A673 (cell line): ENCODE results near the gene VAV2.

ENCODE experiments used
- EZH2 ChIP-seq: fragments of 200-600 bp; sonication (generic); IDR thresholded peaks from 2 replicates; pipeline ENCODE4 v1.6.1; 2017; ENCODE audit warnings: borderline replicate concordance, low read depth, mild to moderate bottlenecking, mixed read lengths, antibody characterized with exemption, low read length; ENCODE audit not compliant: poor library complexity, severe bottlenecking
- TF ChIP-seq, protein P1 (sequence below): fragments of 300-800, 200-600 bp; sonication (generic); conservative IDR thresholded peaks from 2 replicates; pipeline ENCODE4 v1.5.1; 2017; ENCODE audit warnings: low read depth, mild to moderate bottlenecking, antibody characterized with exemption, low read length, moderate library complexity, mixed read lengths

DNA sequence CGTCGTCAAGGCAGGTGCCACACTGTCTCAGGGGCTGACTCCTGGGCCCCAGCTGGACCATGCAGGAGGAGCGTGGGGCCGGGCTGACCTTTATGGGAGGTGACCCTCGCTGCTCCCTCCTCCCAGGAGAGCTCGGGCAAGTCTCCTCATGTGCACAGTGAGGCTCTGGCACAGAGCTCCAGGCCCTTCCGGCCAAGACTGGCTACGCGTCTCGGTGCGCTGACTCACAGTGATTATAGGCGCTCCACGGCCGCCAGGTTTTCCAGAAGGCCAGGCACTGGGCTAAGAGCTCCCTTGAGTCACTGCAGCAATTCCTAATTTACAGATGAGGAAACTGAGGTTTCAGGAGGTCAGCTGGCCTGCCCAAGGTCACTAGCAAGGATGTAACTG, 47.4 kb downstream of the VAV2 start:
- TF ChIP-seq, protein P1, sequence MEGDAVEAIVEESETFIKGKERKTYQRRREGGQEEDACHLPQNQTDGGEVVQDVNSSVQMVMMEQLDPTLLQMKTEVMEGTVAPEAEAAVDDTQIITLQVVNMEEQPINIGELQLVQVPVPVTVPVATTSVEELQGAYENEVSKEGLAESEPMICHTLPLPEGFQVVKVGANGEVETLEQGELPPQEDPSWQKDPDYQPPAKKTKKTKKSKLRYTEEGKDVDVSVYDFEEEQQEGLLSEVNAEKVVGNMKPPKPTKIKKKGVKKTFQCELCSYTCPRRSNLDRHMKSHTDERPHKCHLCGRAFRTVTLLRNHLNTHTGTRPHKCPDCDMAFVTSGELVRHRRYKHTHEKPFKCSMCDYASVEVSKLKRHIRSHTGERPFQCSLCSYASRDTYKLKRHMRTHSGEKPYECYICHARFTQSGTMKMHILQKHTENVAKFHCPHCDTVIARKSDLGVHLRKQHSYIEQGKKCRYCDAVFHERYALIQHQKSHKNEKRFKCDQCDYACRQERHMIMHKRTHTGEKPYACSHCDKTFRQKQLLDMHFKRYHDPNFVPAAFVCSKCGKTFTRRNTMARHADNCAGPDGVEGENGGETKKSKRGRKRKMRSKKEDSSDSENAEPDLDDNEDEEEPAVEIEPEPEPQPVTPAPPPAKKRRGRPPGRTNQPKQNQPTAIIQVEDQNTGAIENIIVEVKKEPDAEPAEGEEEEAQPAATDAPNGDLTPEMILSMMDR: no peak
- no peak for TF ChIP-seq EZH2
